Right ventricle myocardium superior (tissue), 1 donor: ENCODE results near the gene SLC38A6. TPM values are rescaled to one million over a fixed set of nuclear protein-coding genes. Genes with fewer than 3 reads are reported as not detected.

Source experiments
- ATAC-seq: fragments of 200-7000 bp; cut with Tn5 transposase; one replicate; pipeline ENCODE4 v1.9.1; 2020; ENCODE audit warnings: mild to moderate bottlenecking; ENCODE audit not compliant: poor library complexity
- DNase-seq: peaks from one replicate; pipeline ENCODE4 v3.0.0-alpha.2; 2020
- intact Hi-C: fragments of 100-400 bp; cut with DNase I; formaldehyde crosslinking; loops from one replicate; pipeline ENCODE4 v1.11.2; 2022
- long read RNA-seq: library from polyadenylated mRNA; unstranded; transcript quantifications from one replicate; pipeline ENCODE4 v2.0.0, GENCODE V29; 2021
- total RNA-seq: library from RNA; stranded (reverse); fragmentation: NEBNext Ultra II Directional; extraction: Animal tissue kit (Norgen Biotek cat#: 25700); gene quantifications from one replicate; pipeline ENCODE4 v1.2.1, GENCODE V29; 2021
- donor health status: DM: no; HTN: yes; CAD: no; lungs with severe emphysema.

The SLC38A6 gene
- 4.9 TPM for total RNA-seq
- long read RNA-seq, partial matches to known transcripts, result 0 of 2 reads
- long read RNA-seq, other reads (novel, unspliced or antisense), result 2 of 2 reads

GRCh38 chr14:60980811-60981632, at the start of gene SLC38A6, which contains the start of gene TRMT5:
Gene SLC38A6, plus strand, starts transcription at chr14:60981245. Its CDS starts 33 bp downstream, at chr14:60981278.
Gene TRMT5, minus strand, starts transcription at chr14:60981079. Its CDS starts 106 bp downstream, at chr14:60980973.
- DNase-seq (peak; percentile 95), ATAC-seq (peak; percentile 98)
- intact Hi-C loops, result no loop called here

DNA sequence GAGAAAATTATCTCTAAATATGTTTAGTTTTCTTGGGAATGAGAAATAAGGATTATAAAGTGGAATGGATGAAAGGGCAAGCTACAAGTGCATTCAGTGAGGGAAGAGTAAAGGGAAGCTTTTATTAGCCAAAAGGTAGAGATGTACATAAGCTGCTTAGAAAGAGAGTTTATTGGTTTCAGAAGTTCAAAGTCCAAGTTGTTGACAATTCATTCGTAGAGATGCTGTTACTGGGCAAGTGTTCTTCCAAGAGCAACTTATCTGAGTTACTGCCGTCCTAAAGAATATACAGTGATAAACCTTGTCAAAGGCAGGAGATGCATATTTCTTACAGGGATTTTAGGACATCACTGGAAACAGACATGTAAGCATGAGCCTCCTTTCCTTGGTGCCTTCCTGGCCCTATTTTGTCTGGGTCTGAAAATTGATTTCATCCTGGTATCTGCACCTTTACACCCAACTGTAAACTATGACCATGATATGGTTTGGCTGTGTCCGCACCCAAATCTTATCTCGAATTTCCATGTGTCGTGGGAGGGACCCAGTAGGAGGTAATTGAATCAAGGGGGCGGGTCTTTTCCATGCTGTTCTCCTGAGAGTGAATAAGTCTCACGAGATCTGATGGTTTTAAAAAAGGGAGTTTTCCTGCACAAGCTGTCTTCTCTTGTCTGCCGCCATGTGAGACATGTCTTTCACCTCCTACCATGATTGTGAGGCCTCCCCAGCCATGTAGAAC, 47.0 kb upstream of the SLC38A6 start:
- intact Hi-C loops, result no loop called here
- ATAC-seq, result no peak
- no peak for DNase-seq

GRCh38 chr14:60935319-60935718, 45.7 kb upstream of the SLC38A6 start:
- DNase-seq, result no peak
- no peak for ATAC-seq
- intact Hi-C loops, result no loop called here

DNA sequence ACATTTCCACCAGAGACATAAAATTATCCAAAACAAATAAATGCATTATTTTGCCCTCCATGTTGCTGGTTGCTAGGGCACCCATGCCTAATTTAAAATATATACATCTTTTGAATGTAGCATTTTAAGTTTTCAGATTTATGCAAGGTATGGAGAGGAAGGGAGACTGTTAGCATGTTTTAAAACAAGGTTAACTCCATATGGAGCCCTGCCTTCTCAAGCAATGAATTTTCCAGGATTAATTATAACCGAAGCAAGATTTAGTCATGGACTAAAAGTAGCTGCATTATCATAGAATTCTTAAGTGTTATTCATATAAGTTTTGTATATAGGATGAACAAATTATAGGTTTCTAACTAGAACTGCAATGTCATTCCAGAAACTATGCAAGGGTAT, 37.4 kb upstream of the SLC38A6 start:
- intact Hi-C loops, result no loop called here
- DNase-seq, result no peak
- no peak for ATAC-seq

DNA sequence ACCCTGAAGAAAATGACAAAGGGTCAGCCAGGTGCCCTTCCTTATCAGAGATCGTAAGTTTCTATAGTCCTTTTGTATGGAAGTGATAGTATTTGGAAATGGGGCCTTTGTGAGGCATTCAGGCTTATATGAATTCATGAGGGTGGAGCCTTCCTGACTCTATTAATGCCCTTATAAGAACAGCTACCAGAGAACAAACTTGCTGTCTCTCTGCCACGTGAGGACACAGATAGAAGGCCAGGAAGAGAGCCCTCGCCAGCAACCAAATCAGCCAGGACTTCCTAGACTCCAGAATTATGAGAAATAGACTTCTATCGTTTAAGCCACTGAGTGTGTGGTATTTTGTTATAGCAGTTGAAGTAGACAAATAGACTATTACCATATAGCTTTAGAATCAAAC, 36.8 kb upstream of the SLC38A6 start:
- ATAC-seq, result peak; percentile 53
- DNase-seq, result no peak
- intact Hi-C loops, result no loop called here

DNA sequence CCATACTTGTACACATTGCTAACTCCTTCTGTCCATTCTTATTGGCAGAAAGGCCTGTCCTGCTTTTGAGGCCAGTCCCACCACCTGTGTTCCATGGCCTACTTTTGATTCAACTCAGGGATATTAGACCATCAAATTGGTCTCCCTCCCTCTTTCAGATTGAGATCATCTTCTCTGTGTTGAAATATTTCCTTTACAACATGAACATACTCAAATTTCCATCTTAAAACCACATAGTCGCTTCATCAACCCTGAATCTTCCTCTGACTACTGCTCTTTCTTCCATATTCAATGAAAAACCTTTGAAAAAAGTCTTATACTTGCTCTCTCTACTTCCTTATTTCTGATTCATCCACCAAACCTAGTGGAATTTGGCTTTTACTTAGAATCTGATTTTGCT, 35.1 kb upstream of the SLC38A6 start:
- no peak for ATAC-seq
- DNase-seq, result no peak
- intact Hi-C loops, result no loop called here

DNA sequence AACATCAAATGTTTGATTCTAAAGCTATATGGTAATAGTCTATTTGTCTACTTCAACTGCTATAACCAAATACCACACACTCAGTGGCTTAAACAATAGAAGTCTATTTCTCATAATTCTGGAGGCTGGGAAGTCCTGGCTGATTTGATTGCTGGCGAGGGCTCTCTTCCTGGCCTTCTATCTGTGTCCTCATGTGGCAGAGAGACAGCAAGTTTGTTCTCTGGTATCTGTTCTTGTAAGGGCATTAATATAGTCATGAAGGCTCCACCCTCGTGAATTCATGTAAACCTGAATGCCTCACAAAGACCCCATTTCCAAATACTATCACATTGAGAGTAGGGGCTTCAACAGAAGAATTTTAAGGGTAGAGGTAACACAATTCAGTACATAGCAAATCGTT, 34.3 kb upstream of the SLC38A6 start:
- intact Hi-C loops, result no loop called here

DNA sequence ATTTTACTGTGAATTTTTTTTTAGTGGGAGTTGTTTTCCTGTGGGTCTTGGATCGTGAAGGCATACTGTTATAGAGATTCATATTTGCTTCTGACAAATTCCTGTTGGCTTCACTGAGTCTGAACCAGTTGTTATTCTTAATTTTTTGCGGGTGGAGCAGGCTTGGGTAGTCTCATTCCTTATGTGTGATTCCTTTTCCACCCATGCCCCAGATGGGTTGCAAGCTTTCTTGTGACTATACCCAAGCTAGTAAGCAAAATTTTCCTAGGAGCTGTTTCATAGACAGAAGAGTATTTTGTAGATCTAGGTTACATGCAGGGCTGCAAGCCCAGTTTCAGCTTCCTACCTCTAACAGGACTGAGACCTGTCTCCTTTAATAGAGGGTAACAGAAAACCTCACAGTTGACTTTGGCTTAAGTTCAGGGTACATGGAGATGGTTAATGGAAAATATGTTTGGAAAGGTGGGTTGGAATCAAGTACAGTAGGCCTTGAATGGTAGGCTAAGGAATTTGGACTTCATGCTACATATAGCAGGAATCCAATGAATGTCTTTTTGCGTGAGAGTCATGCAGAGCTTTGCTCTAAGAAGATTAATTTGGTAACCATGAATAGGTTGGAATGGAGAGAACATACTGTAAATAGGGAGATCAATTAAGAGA, 29.1 kb upstream of the SLC38A6 start:
- no peak for DNase-seq
- no peak for ATAC-seq

More for the DNA sequence above, 34.3 kb upstream of the SLC38A6 start:
- DNase-seq (no peak), ATAC-seq (no peak)

GRCh38 chr14:60956202-60956601, 24.8 kb upstream of the SLC38A6 start:
- intact Hi-C loops, result no loop called here
- DNase-seq (no peak), ATAC-seq (no peak)

More for the DNA sequence above, 29.1 kb upstream of the SLC38A6 start:
- intact Hi-C loops, result no loop called here

- ATAC-seq (no peak), DNase-seq (no peak)
- intact Hi-C loops, result no loop called here
Observed at GRCh38 chr14:60956632-60957031, 24.4 kb upstream of the SLC38A6 start.

- no peak for DNase-seq
- no peak for ATAC-seq
- intact Hi-C loops, result no loop called here
Observed at GRCh38 chr14:60958146-60958545, 22.9 kb upstream of the SLC38A6 start.

GRCh38 chr14:60963761-60964160, 17.3 kb upstream of the SLC38A6 start:
- intact Hi-C loops, result no loop called here
- DNase-seq (no peak), ATAC-seq (no peak)

GRCh38 chr14:60964904-60965303, 16.1 kb upstream of the SLC38A6 start:
- no peak for DNase-seq
- no peak for ATAC-seq
- intact Hi-C loops, result no loop called here

- DNase-seq (no peak), ATAC-seq (no peak)
- intact Hi-C loops, result no loop called here
Observed at GRCh38 chr14:60965402-60965801, 15.6 kb upstream of the SLC38A6 start.

DNA sequence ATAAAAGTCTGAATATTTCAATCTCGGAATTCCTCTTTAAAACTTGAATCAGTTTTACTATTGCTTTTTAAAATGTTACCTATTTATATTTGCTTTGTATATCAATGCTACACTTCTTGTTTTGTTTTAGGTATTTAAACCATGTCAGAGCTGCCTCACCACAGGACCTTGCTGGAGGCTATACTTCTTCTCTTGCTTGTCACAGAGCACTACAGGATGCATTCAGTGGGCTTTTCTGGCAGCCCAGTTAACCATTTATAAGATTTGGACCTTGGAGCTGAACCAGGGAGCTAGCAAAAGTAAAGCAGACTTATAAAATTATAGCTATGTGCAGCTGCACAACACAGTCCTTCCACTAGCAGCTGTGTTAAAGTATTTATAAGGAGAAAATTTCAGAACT, 12.9 kb upstream of the SLC38A6 start:
- DNase-seq (no peak), ATAC-seq (no peak)
- intact Hi-C loops, result no loop called here

DNA sequence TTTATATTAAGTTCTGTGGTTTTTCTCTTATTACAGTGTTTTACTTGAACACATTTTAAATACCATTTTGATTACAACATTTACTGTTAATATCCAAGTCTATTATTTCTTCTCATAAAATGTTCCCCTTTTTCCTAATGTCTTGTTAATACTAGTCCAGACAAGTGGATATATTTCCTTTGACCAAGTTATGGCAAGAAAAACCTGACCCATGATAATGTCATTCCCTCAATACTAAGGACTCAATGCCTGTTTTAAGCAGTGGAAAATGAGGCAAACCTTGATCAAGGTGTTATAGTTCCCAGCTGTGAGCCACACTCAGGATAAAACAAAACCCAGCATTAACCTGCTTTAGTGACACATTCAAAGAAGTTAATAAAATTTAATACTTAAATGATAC, 12.4 kb upstream of the SLC38A6 start:
- no peak for DNase-seq
- intact Hi-C loops, result no loop called here
- no peak for ATAC-seq

- DNase-seq (no peak), ATAC-seq (no peak)
- intact Hi-C loops, result no loop called here
Observed at GRCh38 chr14:60970146-60970545, 10.9 kb upstream of the SLC38A6 start.

- ATAC-seq (no peak), DNase-seq (no peak)
- intact Hi-C loops, result no loop called here
Observed at GRCh38 chr14:60971271-60971670, 9.8 kb upstream of the SLC38A6 start.

DNA sequence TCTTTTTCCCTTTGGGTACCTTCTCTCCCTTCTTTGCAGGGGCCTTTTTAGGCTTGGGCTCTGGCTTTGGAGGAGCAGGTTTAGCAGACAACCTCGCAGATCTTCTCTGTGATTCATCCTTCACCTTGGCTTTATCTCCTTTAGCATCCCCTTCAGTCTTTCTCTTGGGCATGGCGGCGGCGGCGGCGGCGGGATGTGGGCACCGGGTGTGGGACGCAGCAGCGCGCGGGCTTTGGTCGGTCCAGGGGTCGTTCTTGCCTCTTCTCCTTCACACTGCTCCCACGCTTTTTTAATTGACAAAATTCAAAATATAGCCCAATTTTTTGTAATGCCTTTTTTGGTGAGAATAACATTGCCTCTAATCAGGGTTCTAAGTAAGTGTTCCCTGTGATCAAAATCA, 8.8 kb upstream of the SLC38A6 start:
- intact Hi-C loops, result no loop called here
- ATAC-seq (no peak), DNase-seq (no peak)
